Amygdala (tissue), 56 donors: ENCODE results near the gene CHN1.

Experiments
- DNase-seq, 56 donors: peaks; one replicate each; lab custom pipeline; 2025; lab: John Stamatoyannopoulos, UW

The CHN1 gene

GRCh38 chr2:174881678-174882077 is 123.5 kb downstream of the CHN1 start:
- no peak for DNase-seq

DNA sequence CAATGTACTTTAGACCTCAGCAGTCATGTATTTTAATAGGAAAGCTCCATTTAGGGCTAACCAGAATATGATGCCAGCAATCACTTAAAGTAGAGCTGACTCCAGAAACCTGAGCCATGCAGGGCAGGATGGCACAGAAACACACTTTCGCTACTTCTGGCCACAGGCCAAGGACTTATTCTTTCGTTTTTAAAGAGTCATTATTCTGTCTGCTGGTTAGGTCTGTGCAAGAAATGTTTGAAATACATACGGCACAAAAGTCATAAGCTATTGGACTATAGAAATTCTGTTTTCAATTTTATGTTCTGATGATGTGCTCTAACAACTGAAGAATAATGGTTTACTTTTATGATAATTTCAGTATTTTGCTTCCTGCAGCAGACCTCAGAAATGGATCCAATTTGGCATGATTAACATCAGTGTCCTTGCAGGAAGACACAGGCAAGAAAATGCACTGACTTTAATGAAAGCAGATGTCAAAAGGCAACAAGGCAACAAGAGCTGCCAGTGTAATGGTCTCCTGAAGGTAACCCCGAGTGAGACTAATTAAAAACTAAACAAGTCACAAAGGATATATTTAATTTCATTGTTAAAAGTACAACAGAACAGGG is 126.5 kb downstream of the CHN1 start:
- DNase-seq: peak in 2 of 56 donors; percentile 1 to 2

DNA sequence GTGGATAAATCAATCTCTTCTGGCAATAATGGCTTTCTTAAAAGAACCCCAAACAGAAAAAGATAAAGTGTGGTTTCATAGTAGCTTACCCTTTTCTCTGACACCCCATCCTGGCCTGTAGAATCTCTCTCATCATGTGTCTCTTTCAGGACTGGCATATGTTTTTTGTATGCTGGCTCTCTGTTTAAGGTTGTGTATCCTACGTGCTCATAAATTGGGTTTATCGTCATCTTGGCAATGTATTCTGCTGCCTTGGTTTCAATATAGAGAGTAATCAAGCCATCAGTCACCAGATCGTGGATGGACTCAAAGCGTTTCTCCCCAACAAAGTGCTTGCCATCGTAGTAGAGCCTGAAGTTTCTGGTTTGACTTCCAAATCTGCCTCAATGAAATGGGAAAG is 127.4 kb downstream of the CHN1 start:
- DNase-seq: no peak

- DNase-seq: no peak
Observed at GRCh38 chr2:174877301-174877700, 127.9 kb downstream of the CHN1 start.

- DNase-seq: no peak
Observed at GRCh38 chr2:174874085-174874484, 131.1 kb downstream of the CHN1 start.

DNA sequence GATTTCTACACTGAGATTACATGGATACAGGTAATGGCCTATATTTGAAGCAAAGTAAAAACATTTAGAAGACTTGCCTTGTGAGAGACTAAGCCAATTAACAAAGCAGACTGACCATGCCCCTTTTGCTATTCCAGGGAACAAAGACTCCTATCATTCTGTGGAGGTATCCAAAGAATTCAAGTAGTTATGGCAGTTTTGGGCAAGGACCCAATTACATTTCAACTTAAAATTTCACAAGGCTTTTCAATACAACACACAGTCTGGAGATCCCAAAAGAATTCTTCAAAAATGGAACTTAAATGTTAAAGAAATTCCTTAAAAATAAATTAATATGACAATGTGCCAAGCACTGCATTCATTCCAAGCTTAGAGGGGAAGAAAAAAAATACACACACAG is 131.7 kb downstream of the CHN1 start:
- DNase-seq: no peak

DNA sequence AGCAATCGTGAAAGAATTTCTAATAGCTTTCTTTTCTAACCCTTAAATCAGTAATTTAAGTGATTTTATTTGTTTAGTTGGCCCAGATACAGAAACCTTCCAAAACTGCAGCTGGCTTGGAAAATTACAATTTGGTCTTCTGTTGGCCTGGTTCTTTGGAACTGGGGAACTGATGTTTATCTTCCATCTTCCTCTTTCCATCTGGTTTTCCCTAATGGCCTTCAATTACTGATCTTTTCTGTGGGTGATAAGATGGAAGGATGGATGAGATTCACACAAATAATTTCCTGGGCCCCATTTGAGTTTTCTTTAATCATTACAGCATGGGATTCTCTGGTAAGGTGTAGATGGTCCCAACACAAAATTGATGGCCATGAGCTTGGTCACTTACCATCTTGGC is 134.4 kb downstream of the CHN1 start:
- no peak for DNase-seq

DNA sequence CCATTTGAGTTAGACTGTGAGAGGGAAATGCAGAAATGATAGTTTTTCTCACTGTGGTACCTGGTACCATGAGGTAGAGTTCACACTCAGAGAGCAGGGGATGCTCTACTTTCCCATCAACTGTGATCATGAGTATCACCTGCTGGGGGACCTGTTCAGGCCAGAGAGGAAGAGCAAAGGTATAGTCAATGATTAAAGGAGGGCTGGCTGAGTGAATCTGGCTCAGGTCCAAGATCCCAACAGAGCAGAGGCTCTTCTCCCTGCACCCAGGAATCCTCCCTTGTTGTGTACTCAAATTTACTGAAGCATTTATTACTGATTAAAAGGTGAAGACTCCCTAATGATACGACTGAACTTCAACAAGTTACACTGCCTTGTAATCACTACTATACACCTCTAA is 136.3 kb downstream of the CHN1 start:
- DNase-seq: no peak

DNA sequence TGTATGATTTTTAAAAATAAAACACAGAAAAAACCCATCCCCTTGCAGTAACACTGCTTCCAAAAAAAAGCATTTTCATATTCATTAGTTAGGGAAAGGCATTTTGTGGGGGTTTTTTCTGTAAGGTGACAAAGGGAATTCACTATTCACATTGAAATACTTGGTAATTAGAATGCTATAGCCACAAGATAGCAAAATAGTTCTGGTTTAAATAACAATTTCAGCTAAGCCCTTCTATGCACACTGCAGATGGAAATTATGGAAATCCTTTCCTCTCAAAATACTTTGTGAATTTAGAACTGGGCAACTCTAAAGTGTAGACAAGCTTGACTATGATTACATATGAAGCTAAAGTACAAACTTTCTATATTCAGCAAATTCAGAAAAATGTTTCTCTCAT is 138.8 kb downstream of the CHN1 start:
- no peak for DNase-seq

DNA sequence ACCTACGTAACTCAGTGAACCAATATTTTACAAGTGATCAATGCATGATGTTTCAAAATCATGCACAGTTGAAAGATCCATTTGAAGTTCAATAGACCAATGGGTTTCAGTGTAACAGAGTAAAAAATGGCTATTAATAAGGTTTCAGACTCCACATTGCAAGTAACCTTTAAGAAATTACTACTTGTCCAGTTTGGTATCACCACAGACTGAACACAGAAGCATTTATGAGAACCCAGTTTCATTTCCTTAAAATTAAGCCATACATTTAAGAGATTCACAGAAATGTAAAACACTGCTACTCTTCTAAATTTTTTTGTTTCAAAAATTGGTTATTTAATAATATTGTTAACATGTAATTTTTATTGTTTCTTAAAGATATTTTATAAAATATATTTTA is 142.0 kb downstream of the CHN1 start:
- DNase-seq: no peak

- DNase-seq: no peak
Observed at GRCh38 chr2:174859563-174860169, 145.5 kb downstream of the CHN1 start.

GRCh38 chr2:174858745-174859144 is 146.4 kb downstream of the CHN1 start:
- DNase-seq: no peak

DNA sequence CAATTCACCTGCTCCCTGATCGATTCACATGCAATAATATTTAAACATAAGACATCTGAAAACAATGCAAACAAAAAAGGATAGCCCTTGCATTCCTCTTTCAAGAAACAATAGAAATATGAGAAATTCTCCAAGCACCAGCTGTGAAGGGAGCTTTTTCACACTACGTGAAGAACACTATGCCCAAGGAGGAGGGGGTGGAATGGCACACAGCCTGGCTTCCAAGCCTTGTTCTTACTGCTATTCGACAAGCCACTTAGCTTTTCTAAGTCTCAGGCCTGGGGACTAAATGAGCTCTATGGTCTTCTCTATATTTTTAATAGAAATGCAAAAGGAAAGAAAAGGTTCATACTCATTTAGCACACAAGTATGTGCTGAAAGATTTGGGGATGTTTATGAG is 148.7 kb downstream of the CHN1 start:
- DNase-seq: no peak

- DNase-seq: peak in 23 of 56 donors; percentile 8 to 74 (median 35)
Observed at GRCh38 chr2:174846941-174847938, 157.9 kb downstream of the CHN1 start.

DNA sequence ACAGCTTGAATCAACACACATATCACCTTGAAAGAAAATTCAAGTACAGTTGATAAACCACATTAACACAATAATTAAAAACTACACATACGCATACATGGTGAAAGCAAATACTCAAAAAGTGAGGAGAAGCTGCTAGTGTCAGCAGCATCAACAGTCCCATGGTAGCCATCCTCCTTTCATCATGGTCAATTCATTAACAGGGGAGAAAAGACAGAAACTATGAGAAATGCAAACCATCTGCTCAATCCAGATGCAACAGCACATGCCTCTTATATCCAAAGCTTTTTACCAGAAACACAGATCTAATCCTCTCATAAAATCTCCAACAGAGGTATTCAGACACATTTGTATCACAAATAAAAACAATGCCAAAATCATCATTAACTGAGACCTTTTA is 159.0 kb downstream of the CHN1 start:
- DNase-seq: no peak

GRCh38 chr2:174844295-174844708 is 160.9 kb downstream of the CHN1 start:
- no peak for DNase-seq

GRCh38 chr2:174842496-174842895 is 162.7 kb downstream of the CHN1 start:
- no peak for DNase-seq

DNA sequence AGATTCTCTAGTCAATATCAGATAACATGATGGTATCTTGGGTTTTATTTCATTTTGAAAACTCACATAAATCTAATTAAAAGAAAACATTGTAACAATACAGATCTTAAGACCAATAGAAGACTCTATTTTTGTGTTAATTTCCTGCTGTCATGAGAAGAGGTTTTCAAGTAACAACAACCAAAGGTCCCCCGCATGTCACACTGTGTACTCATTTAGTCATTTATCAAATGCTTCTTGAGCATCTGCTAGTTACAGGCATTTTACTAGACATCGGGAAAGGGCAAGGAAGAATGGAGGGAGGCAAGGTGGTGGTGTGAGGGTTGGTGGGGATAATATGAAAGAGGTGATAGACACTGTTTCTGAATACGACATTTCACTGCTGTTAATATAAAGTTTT is 163.2 kb downstream of the CHN1 start:
- no peak for DNase-seq

GRCh38 chr2:174841350-174841749 is 163.8 kb downstream of the CHN1 start:
- no peak for DNase-seq

DNA sequence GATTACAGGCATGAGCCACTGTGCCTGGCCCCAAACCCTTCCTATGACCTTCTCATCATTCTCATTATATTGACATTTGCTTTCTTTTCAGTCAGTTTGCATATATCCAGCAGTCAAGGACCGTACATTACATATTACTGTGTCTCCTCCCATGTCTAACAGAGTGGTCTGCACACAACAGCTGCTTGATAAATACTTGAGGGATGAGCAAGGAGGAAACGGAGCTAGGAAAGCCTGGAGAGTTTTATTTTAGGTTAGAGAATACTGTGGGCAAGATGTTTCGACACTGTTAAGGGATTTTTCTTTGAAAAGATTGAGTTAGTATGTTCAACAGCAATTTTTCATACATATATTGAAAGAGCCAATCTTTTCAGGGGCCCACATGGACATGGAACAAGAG is 164.7 kb downstream of the CHN1 start:
- DNase-seq: no peak

DNA sequence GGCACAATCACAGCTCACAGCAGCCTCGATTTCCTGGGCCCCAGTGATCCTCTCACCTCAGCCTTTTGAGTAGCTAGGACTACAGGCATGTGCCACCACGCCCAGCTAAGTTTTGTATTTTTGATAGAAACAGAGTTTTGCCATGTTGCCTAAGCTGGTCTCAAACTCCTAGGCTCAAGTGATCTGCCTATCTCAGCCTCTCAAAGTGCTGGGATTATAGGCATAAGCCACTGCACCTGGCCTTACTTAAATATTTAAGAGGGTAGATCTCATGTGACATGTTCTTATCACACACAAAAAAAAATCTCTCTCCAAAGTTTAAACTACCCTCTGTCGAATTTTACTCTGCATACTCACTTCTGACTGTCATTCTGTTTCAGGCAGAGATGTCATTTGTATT is 165.5 kb downstream of the CHN1 start:
- DNase-seq: no peak

GRCh38 chr2:174836995-174837390 is 168.2 kb downstream of the CHN1 start:
- no peak for DNase-seq
